LNCaP clone FGC (cell line): ENCODE data around the gene RRP7A.
A peak's percentile ranks its signal among the peaks of the same experiment; 100 is the strongest.

ENCODE experiments used
- DNase-seq: peaks from one replicate; pipeline ENCODE4 v3.0.0-alpha.2; 2011; ENCODE audit warnings: low read depth
- H3K4me3 ChIP-seq: 2 replicates; pipeline ENCODE4 v1.5.1; 2011; ENCODE audit warnings: mild to moderate bottlenecking, low read depth, low read length, control low read depth
- TF ChIP-seq, protein P1 (sequence below): IDR thresholded peaks from 2 replicates; pipeline ENCODE4 v1.5.1; 2012; ENCODE audit warnings: mild to moderate bottlenecking; ENCODE audit not compliant: control insufficient read depth, insufficient read depth; ENCODE audit errors: extremely low read depth

Gene RRP7A

DNA sequence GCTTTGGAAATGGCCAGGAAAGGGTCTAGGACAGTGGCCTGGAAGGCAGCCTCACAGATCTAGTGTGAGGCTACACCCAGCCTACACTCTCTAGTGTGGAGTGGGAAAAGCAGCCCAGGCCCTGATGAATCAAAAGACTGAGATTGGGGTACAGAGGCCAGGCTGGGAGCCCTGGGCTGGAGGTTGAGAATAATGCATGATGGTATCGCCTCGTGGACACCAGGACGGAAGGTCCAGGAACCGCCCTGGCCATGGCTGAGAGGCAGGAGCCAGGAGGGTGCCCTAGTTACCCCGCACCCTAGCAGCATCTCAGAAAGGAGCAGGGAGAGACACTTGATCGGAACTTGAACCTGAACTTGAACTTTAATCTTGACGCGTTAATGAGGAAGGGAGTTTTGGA is 46.9 kb downstream of the RRP7A start:
- no peak overlapping the region for H3K4me3 ChIP-seq
- no peak for DNase-seq
- TF ChIP-seq, protein P1, sequence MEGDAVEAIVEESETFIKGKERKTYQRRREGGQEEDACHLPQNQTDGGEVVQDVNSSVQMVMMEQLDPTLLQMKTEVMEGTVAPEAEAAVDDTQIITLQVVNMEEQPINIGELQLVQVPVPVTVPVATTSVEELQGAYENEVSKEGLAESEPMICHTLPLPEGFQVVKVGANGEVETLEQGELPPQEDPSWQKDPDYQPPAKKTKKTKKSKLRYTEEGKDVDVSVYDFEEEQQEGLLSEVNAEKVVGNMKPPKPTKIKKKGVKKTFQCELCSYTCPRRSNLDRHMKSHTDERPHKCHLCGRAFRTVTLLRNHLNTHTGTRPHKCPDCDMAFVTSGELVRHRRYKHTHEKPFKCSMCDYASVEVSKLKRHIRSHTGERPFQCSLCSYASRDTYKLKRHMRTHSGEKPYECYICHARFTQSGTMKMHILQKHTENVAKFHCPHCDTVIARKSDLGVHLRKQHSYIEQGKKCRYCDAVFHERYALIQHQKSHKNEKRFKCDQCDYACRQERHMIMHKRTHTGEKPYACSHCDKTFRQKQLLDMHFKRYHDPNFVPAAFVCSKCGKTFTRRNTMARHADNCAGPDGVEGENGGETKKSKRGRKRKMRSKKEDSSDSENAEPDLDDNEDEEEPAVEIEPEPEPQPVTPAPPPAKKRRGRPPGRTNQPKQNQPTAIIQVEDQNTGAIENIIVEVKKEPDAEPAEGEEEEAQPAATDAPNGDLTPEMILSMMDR, result no peak

DNA sequence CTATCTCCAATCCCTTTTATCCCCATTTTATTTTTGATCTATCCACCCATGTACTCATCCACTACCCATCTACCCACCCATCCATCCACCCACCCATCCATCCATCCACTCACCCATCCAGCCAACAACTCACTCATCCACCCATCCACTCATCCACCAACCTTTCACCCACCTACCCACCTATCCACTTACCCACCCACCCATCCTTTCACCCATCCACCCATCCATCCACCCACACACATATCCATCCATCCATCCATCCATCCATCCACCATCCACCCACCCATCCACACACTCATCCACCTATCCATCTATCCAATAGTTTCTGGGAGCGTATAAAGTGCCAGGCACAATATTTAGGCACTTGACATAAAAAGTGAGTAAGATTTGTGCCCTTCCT is 48.2 kb downstream of the RRP7A start:
- TF ChIP-seq, protein P1, result no peak
- DNase-seq, result no peak
- H3K4me3 ChIP-seq, result no peak overlapping the region

DNA sequence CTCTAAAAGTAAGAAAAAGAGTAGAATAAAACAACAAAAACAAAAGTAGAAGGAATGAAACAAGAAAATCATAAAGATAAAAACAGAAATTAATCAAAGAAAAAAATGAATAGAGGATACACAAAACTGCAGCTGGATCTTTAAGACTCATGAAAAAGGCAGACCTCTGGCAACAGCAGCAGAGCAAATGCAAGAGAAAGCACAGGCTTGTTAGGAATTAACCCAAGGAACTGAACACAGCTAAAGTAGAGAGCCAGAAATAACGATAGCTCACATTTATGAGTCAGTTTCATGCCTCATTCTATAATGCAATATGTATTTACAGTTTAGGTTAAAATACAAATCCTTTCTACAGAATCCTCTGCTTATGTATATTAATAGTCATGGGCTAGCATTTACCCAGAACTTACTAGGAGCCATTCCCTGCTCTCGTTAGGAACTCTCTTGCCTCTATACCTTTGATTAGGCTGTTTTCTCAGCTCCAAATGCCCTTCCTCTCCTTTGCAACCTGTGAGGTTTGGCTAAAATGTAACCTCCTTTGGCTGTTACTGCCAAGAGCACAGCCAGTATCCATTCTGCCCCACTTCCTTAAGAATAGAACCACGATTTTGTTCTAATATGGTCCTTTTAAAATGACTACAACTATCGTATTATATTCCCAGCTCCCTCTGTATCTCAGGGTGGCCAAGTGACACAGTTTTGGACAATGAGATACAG is 49.1 kb downstream of the RRP7A start:
- TF ChIP-seq, protein P1, result no peak
- H3K4me3 ChIP-seq, result no peak overlapping the region
- no peak for DNase-seq

DNA sequence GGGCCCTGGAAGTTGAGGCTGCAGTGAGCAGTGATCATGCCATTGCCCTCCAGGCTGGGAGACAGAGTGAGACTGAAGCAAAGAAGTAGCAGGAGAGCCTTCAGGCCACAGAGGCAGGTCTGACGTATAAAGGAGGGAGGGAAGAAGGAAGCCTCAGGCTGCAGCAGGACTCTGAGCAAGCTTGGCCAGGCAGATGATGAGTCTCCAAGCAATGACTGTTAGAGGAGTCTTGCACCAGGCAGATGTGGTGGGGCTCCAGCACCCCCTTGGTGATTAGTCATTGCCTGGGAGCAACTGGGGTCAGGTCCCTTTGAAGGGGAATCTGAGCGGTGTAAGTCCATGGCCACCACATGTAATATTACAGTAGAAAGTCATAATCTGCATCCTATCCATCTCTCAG is 50.8 kb downstream of the RRP7A start:
- TF ChIP-seq, protein P1, result no peak
- DNase-seq, result no peak
- H3K4me3 ChIP-seq, result no peak overlapping the region

DNA sequence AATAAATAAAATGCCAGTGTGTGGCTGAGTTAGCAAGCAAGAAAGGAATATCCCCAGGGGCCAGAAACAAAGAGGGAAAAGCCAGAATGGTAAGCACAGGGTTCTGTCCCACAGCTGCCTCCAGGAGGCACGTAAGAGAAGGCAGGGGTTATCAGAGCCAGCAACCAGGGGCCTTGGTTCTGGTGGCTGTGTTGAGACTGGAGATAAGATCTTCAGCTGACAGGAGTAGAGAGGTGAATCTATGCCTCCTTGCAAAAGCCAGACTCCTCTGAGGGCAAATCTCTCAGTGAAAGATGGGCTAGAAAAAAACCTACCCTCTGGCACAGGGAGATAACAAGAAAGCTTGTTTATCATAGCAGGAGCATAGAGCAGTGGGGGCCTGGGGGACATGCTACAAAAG is 57.6 kb downstream of the RRP7A start:
- DNase-seq, result peak; percentile 67
- no peak overlapping the region for H3K4me3 ChIP-seq
- TF ChIP-seq, protein P1, result peak; percentile 23; the same call in 1 of the 2 replicates

DNA sequence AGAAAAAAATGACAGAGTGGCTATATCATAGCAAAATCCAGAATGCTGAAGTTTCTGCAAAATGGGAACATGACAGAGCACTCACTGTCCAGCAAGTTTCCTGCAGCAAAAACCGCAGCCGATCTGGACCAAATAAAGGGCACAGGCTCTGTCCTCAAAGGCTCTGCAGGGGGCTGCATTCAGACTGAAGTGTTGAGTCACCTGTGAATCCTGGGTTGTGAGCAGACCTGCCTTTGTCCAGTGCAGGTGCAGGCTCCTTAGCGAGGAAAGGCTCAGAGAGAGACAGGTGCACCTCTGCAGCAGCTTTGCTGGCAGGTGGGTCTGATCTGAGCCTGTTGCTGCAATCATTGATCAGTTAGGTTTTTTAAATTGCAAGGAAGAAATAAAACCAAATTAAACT is 58.1 kb downstream of the RRP7A start:
- DNase-seq, result no peak
- H3K4me3 ChIP-seq, result no peak overlapping the region
- TF ChIP-seq, protein P1, result no peak
